ENCODE data around the gene LOXHD1.

Gene LOXHD1

GRCh38 chr18:46574000-46574742 is 82.8 kb downstream of the LOXHD1 start:
- DNase-seq = no peak

GRCh38 chr18:46573156-46573555 is 83.9 kb downstream of the LOXHD1 start:
- no peak for DNase-seq

GRCh38 chr18:46571756-46572155 is 85.3 kb downstream of the LOXHD1 start:
- DNase-seq = no peak

- no peak for DNase-seq
Observed at GRCh38 chr18:46570666-46571065, 86.4 kb downstream of the LOXHD1 start.

GRCh38 chr18:46570134-46570533 is 86.9 kb downstream of the LOXHD1 start:
- DNase-seq = no peak

GRCh38 chr18:46569211-46569610 is 87.8 kb downstream of the LOXHD1 start:
- no peak for DNase-seq

- no peak for DNase-seq
Observed at GRCh38 chr18:46567196-46567595, 89.8 kb downstream of the LOXHD1 start.

- no peak for DNase-seq
Observed at GRCh38 chr18:46566111-46566510, 90.9 kb downstream of the LOXHD1 start.

GRCh38 chr18:46565256-46565655 is 91.8 kb downstream of the LOXHD1 start:
- DNase-seq = no peak

GRCh38 chr18:46563317-46563716 is 93.7 kb downstream of the LOXHD1 start:
- no peak for DNase-seq

GRCh38 chr18:46562674-46563192 is 94.3 kb downstream of the LOXHD1 start:
- DNase-seq = no peak

- no peak for DNase-seq
Observed at GRCh38 chr18:46560671-46561045, 96.4 kb downstream of the LOXHD1 start.

- DNase-seq = no peak
Observed at GRCh38 chr18:46559946-46560670, 96.9 kb downstream of the LOXHD1 start.

GRCh38 chr18:46559296-46559695 is 97.7 kb downstream of the LOXHD1 start:
- DNase-seq = no peak

- DNase-seq = no peak
Observed at GRCh38 chr18:46556590-46557206, 100.3 kb downstream of the LOXHD1 start.

- DNase-seq = peak; percentile 24 to 32
Observed at GRCh38 chr18:46555724-46556123, 101.3 kb downstream of the LOXHD1 start.

- no peak for DNase-seq
Observed at GRCh38 chr18:46555213-46555612, 101.8 kb downstream of the LOXHD1 start.

GRCh38 chr18:46554406-46555080 is 102.5 kb downstream of the LOXHD1 start:
- DNase-seq = no peak

GRCh38 chr18:46550609-46551008 is 106.4 kb downstream of the LOXHD1 start:
- DNase-seq = no peak

GRCh38 chr18:46547520-46547919 is 109.5 kb downstream of the LOXHD1 start:
- DNase-seq = no peak

GRCh38 chr18:46546111-46546640 is 110.8 kb downstream of the LOXHD1 start:
- DNase-seq = no peak

- DNase-seq = no peak
Observed at GRCh38 chr18:46542545-46542944, 114.5 kb downstream of the LOXHD1 start.

- no peak for DNase-seq
Observed at GRCh38 chr18:46541626-46542189, 115.3 kb downstream of the LOXHD1 start.

Data from activated T-cell treated with anti-CD3 and anti-CD28 coated beads, Interleukin-2, amount 50 U/mL, for 48 hours (primary cell).